Uterus (tissue), 2 donors: ENCODE measurements around the gene STAT4.

Experiments used
- CTCF ChIP-seq, 4 experiments: fragments of 200-600 bp in 2 of 4; fragments of 450-650 bp in 2 of 4; sonication (generic) in 2 of 4; IDR thresholded peaks; one replicate each; pipeline ENCODE4 v1.5.1; 2016 to 2019; ENCODE audit warnings: antibody characterized with exemption in 4 of 4, mild to moderate bottlenecking in 2 of 4, moderate library complexity in 1 of 4
- POLR2A ChIP-seq, 2 donors: fragments of 450-650 bp; IDR thresholded peaks; one replicate each; pipeline ENCODE4 v1.6.1; 2016; ENCODE audit warnings: antibody characterized with exemption in 2 of 2, mild to moderate bottlenecking in 1 of 2, moderate library complexity in 1 of 2

GRCh38 chr2:191006297-191006696, 144.5 kb downstream of the STAT4 start:
- no peak for TF ChIP-seq CTCF (IDR thresholded peaks at IDR 0.05)
- TF ChIP-seq POLR2A (IDR thresholded peaks at IDR 0.05): no peak
